ENCODE results near the gene IGFBPL1.

- no peak for TF ChIP-seq EZH2 (IDR thresholded peaks at IDR 0.05; ENCODE audit: low read depth)
- TF ChIP-seq CTCF (conservative IDR thresholded peaks at IDR 0.05): no peak
Observed at GRCh38 chr9:38419181-38419580, 5.1 kb downstream of the IGFBPL1 start.

Data from PC-9 (cell line).